Lower leg skin (tissue), 4 donors: ENCODE data around the gene DISC1. TPM values are rescaled to one million over a fixed set of nuclear protein-coding genes. Genes with fewer than 3 reads are reported as not detected.
"Not testable (repeated sequence)": the region's sequence is repeated elsewhere in the genome, so short reads cannot be mapped to it uniquely, and the experiment has no call there.

Experiments used
- DNase-seq, 2 donors: peaks; one replicate each; pipeline ENCODE4 v3.0.0-alpha.2; 2019; ENCODE audit warnings: low spot score in 2 of 2
- H3K4me3 ChIP-seq: fragments of 200-600 bp; sonication (generic); 2 replicates; pipeline ENCODE4 v1.5.1; 2017; ENCODE audit warnings: mild to moderate bottlenecking, low read depth; ENCODE audit not compliant: poor library complexity, severe bottlenecking
- POLR2A ChIP-seq, 2 donors: fragments of 450-650 bp; IDR thresholded peaks; one replicate each; pipeline ENCODE4 v1.6.1; 2016 to 2017; ENCODE audit warnings: antibody characterized with exemption in 2 of 2, mild to moderate bottlenecking in 1 of 2, moderate library complexity in 1 of 2
- WGBS, 2 donors: methylation state at CpG; one replicate each; pipeline ENCODE4 v1.1.5; 2018; 5-methylcytosine and 5-hydroxymethylcytosine counted together
- intact Hi-C: fragments of 100-400 bp; cut with DNase I; formaldehyde crosslinking; loops from one replicate; pipeline ENCODE4 v1.15.0; 2023; ENCODE audit warnings: low total_unique reads
- total RNA-seq, 4 donors: library from RNA; depleted of rRNA; stranded (reverse); fragments of >200 nt; gene quantifications; one replicate each; pipeline ENCODE4 v1.1.0, GENCODE V29; 2016
- TF ChIP-seq, protein P1 (sequence below), 3 donors: fragments of 450-650 bp; IDR thresholded peaks; one replicate each; pipeline ENCODE4 v1.5.1; 2016; ENCODE audit warnings: antibody characterized with exemption in 3 of 3, mild to moderate bottlenecking in 3 of 3, moderate library complexity in 2 of 3

DISC1 gene
- total RNA-seq, 4 donors from 2014 or later: 1.6 to 7.4 (median 3.5) TPM

DNA sequence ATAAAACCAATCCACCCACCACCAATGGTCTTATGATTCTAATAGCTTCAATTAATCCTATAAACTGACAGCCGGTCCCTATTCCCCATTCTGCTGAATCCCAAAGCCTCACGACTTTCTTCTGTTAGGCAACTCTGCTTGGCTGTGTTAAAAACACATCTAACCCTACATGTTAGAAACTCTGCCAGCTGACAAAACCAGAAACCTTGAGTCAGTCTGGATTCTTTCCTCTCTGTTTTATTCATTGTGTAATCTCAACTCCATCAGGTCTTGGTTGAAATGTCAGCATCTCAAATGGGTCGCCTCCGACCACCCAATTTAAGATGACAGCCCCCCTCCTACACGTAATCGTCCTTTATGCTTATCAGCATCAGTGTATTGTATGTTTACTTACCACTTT, 312.1 kb downstream of the DISC1 start:
- no peak for DNase-seq
- H3K4me3 ChIP-seq: no peak overlapping the region
- WGBS, 2 donors: 87 to 88% methylated on average over 6 of the region's 6 CpGs
- intact Hi-C loops: no loop called here
- no peak for TF ChIP-seq POLR2A (IDR thresholded peaks at IDR 0.05)
- TF ChIP-seq, protein P1, sequence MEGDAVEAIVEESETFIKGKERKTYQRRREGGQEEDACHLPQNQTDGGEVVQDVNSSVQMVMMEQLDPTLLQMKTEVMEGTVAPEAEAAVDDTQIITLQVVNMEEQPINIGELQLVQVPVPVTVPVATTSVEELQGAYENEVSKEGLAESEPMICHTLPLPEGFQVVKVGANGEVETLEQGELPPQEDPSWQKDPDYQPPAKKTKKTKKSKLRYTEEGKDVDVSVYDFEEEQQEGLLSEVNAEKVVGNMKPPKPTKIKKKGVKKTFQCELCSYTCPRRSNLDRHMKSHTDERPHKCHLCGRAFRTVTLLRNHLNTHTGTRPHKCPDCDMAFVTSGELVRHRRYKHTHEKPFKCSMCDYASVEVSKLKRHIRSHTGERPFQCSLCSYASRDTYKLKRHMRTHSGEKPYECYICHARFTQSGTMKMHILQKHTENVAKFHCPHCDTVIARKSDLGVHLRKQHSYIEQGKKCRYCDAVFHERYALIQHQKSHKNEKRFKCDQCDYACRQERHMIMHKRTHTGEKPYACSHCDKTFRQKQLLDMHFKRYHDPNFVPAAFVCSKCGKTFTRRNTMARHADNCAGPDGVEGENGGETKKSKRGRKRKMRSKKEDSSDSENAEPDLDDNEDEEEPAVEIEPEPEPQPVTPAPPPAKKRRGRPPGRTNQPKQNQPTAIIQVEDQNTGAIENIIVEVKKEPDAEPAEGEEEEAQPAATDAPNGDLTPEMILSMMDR (IDR thresholded peaks at IDR 0.05): no peak

DNA sequence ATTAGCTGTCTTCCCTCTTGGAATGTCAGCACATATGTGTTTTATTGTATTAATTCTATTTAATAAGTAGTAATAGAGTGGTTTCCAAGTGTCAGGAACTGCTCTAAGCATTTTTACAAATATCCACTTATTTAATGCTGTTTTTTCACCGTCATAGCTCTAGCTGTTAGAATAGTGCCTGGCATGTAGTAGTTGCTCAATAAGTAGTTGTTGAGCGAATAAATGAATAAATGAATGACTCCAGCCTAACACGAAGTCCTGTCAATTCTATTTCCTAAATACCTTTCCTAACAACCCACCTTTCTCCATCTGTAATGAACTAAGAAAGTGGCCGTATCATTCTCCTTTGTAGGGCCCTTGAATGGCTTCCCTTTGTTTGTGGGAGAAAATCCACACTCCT, 312.5 kb downstream of the DISC1 start:
- TF ChIP-seq, protein P1 (IDR thresholded peaks at IDR 0.05): no peak
- TF ChIP-seq POLR2A (IDR thresholded peaks at IDR 0.05): no peak
- no peak for DNase-seq
- WGBS, 2 donors: 93 to 95% methylated on average over 4 of the region's 4 CpGs
- intact Hi-C loops: no loop called here
- H3K4me3 ChIP-seq: no peak overlapping the region

DNA sequence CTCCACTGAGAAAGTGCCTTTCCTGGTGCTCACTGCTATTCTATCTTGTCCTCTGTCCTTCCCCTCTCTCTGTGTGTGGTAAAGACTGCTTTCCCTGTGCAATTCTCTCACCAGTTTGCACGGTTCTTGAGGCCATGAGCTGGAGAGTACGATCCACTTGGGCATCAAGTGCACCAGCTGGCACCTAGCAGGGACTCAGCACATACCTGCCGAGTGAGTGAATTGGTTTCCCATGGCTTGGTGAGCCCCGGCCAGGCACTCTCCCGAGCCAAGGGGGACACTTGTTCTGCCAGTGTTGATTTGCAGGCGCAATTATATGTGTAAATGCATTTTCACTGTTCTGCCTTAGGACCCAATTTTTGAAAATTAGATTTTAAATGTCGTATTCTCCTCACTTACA, 313.5 kb downstream of the DISC1 start:
- DNase-seq: no peak
- no peak overlapping the region for H3K4me3 ChIP-seq
- intact Hi-C loops: no loop called here
- TF ChIP-seq, protein P1 (IDR thresholded peaks at IDR 0.05): no peak
- no peak for TF ChIP-seq POLR2A (IDR thresholded peaks at IDR 0.05)
- WGBS, 2 donors: 91% methylated on average over 7 of the region's 7 CpGs

DNA sequence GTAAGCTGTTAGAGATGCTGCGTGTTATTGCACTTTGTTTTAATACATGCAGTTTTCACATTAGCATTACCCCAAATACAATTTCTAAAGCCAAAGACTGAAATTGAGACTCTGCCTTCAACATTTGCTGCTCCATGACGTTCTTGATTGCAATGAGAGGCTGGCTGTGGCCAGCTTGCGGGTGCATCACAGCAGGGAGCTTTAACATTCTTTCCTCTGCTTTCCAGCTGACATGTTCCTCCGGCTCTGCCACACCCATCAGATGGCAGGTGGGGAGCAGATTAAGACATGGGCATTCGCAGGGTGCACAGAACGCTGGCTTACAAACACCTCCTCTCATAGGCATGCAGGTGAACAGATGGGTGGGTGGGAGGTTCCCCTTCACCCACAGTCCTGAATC, 314.1 kb downstream of the DISC1 start:
- intact Hi-C loops: no loop called here

DNA sequence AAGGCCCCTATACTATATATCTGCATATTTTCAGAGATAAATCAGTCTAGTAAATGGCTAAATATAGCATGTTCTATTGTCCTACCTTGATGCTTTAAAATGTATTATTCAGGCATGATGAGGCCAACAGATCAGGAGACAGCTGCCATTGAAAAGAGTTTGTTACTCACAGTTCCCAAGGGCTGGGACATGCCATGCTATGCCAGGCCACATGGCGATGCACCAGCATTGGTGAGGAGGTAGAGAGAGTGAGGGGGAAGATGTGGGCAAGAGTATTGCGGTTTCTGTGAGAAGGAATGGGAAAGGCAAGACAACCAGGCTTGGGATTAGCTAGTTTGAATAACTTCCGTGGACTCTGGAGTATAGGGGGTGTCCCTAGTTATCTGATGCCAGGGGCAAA, 316.5 kb downstream of the DISC1 start:
- intact Hi-C loops: no loop called here
- H3K4me3 ChIP-seq: no peak overlapping the region
- 95 to 99% methylated on average over 3 of the region's 3 CpGs for WGBS, 2 donors
- DNase-seq: no peak
- TF ChIP-seq POLR2A (IDR thresholded peaks at IDR 0.05): no peak
- TF ChIP-seq, protein P1 (IDR thresholded peaks at IDR 0.05): no peak

More for the DNA sequence above, 314.1 kb downstream of the DISC1 start:
- TF ChIP-seq POLR2A (IDR thresholded peaks at IDR 0.05): no peak
- TF ChIP-seq, protein P1 (IDR thresholded peaks at IDR 0.05): no peak
- DNase-seq: no peak
- 79 to 87% methylated on average over 6 of the region's 6 CpGs for WGBS, 2 donors
- no peak overlapping the region for H3K4me3 ChIP-seq

DNA sequence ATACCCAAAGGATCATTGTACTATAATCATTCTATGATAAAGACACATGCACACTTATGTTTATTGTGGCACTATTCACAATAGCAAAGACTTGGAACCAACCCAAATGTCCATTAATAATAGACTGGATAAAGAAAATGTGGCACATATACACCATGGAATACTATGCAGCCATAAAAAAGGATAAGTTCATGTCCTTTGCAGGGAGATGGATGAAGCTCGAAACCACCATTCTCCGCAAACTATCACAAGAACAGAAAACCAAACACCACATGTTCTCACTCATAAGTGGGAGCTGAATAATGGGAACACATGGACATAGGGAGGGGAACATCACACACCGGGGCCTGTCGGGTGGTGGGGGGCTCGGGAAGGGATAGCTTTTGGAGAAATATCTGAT, 321.5 kb downstream of the DISC1 start:
- H3K4me3 ChIP-seq, DNase-seq: not testable (repeated sequence)
- 78 to 86% methylated on average over 5 of the region's 5 CpGs for WGBS, 2 donors
- intact Hi-C loops: loop anchor here (5.0 kb wide), 1 partner anchor 39 kb away; no protein-coding TSS in a partner anchor
